Parathyroid adenoma (tissue), 2 donors: ENCODE results near the gene ZNF335.

Experiments used
- H2AFZ ChIP-seq: fragments of 300-600 bp; sonication (generic); one replicate; pipeline ENCODE4 v1.7.0; 2017; ENCODE audit warnings: antibody characterized with exemption, mild to moderate bottlenecking
- H3K27ac ChIP-seq: fragments of 300-600 bp; sonication (generic); one replicate; pipeline ENCODE4 v1.7.0; 2017
- H3K27me3 ChIP-seq: fragments of 300-600 bp; sonication (generic); one replicate; pipeline ENCODE4 v1.7.0; 2017; ENCODE audit warnings: low read length; ENCODE audit not compliant: control insufficient read depth, insufficient read depth
- H3K36me3 ChIP-seq: fragments of 300-600 bp; sonication (generic); one replicate; pipeline ENCODE4 v1.7.0; 2017; ENCODE audit warnings: low read length; ENCODE audit not compliant: control insufficient read depth, insufficient read depth
- H3K4me1 ChIP-seq: fragments of 300-600 bp; sonication (generic); one replicate; pipeline ENCODE4 v1.7.0; 2017; ENCODE audit warnings: control low read depth
- H3K4me2 ChIP-seq: fragments of 300-600 bp; sonication (generic); one replicate; pipeline ENCODE4 v1.7.0; 2017; ENCODE audit warnings: low read length
- H3K4me3 ChIP-seq: fragments of 300-600 bp; sonication (generic); one replicate; pipeline ENCODE4 v1.7.0; 2017; ENCODE audit warnings: low read depth, low read length
- H3K79me2 ChIP-seq: fragments of 300-600 bp; sonication (generic); one replicate; pipeline ENCODE4 v1.7.0; 2017; ENCODE audit warnings: control low read depth
- H3K9ac ChIP-seq: fragments of 300-600 bp; sonication (generic); one replicate; pipeline ENCODE4 v1.7.0; 2017; ENCODE audit warnings: mild to moderate bottlenecking
- H3K9me3 ChIP-seq: fragments of 300-600 bp; sonication (generic); one replicate; pipeline ENCODE4 v1.7.0; 2017; ENCODE audit warnings: low read length; ENCODE audit not compliant: control insufficient read depth
- TF ChIP-seq, protein P1 (sequence below): fragments of 300-600 bp; sonication (generic); IDR thresholded peaks from one replicate; pipeline ENCODE4 v1.7.0; 2017; ENCODE audit warnings: antibody characterized with exemption, mild to moderate bottlenecking
- donor health status: primary hyperparathyroidism.

Gene ZNF335

DNA sequence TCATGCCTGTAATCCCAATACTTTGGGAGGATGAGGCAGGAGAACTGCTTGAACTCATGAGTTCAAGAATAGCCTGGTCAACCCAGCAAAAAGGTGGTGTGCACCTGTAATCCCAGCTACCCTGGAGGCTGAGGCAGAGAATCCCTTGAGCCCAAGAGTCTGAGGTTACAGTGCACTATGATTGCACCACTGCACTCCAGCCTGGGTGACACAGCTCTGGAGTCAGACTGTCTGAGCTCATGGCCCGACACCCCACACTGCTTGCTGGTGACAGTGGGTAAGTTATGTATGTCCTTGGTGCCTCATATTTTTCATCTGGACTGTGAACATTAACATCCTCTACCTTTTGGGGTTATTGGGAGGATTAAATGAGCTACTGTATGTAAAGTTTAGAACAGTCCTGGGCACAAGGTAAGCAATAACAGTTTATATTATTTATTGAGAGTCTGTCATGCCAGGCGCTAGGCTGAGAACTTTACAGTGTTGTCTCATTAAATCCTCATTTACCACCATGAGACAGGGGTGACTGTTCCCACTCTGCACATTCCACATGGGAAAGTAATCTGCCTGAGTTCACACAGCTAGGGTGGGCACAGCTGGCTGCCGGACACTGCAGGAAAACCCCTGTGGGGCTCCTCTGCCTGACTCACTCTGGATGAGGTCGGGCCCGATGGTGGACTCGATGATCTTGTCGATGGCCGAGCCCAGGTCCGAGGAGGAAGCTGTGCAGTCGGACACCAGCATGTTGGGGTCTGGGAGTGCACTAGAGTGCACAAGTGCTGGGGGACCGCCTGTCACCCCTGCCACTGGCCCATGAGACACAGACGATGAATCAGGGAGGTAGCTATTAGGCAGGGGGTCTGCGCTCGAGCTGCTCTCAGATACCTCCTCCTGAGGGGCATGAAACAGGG lies 2.9 kb downstream of the ZNF335 start:
- H3K27me3 ChIP-seq: no peaks in the 10 kb centered on the region
- no peak overlapping the region for H2AFZ ChIP-seq
- H3K4me3 ChIP-seq: no peak overlapping the region
- no peak overlapping the region for H3K27ac ChIP-seq
- peaks cover 5% of the 10 kb centered on the region for H3K79me2 ChIP-seq
- H3K4me2 ChIP-seq: no peak overlapping the region
- H3K4me1 ChIP-seq: peaks cover 11% of the 10 kb centered on the region
- H3K9me3 ChIP-seq: no peaks in the 10 kb centered on the region
- H3K36me3 ChIP-seq: no peaks in the 10 kb centered on the region
- no peak overlapping the region for H3K9ac ChIP-seq
- TF ChIP-seq, protein P1, sequence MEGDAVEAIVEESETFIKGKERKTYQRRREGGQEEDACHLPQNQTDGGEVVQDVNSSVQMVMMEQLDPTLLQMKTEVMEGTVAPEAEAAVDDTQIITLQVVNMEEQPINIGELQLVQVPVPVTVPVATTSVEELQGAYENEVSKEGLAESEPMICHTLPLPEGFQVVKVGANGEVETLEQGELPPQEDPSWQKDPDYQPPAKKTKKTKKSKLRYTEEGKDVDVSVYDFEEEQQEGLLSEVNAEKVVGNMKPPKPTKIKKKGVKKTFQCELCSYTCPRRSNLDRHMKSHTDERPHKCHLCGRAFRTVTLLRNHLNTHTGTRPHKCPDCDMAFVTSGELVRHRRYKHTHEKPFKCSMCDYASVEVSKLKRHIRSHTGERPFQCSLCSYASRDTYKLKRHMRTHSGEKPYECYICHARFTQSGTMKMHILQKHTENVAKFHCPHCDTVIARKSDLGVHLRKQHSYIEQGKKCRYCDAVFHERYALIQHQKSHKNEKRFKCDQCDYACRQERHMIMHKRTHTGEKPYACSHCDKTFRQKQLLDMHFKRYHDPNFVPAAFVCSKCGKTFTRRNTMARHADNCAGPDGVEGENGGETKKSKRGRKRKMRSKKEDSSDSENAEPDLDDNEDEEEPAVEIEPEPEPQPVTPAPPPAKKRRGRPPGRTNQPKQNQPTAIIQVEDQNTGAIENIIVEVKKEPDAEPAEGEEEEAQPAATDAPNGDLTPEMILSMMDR: no peak

DNA sequence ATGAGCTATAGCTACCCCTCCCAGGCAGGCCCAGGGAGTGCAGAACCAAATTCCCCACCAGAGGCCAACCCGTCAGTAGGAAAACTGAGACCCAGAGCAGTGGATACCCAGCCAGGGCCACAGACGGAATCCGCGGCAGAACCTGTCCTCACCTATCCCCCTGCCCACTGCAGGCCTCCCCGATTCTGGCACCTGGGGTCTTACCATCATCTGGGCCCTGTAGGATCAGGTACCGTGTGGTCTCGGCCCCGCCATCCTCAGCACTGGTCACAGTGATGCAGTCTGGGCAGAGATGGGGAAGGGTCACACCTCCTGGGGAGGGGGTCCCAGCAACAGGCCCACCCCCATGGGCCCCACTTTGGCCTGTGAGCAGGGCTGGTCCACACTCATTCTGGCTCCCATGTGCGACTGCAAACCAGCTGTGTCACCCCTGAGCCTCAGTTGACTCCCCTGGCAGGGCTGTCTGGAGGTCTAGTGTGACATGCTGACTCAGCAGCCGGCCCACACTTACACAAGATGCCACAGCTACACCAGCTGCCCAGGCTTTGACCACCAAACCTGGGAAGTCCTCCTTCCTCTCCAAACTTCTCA lies 3.8 kb downstream of the ZNF335 start:
- Histone ChIP-seq H3K9me3 (no peaks in the 10 kb centered on the region), H3K9ac (no peak overlapping the region), H3K79me2 (peaks cover 5% of the 10 kb centered on the region), H2AFZ (no peak overlapping the region), H3K36me3 (no peaks in the 10 kb centered on the region), H3K27me3 (no peaks in the 10 kb centered on the region), H3K27ac (no peak overlapping the region), H3K4me2 (no peak overlapping the region), H3K4me3 (no peak overlapping the region), H3K4me1 (peaks cover 11% of the 10 kb centered on the region)
- TF ChIP-seq, protein P1: no peak

DNA sequence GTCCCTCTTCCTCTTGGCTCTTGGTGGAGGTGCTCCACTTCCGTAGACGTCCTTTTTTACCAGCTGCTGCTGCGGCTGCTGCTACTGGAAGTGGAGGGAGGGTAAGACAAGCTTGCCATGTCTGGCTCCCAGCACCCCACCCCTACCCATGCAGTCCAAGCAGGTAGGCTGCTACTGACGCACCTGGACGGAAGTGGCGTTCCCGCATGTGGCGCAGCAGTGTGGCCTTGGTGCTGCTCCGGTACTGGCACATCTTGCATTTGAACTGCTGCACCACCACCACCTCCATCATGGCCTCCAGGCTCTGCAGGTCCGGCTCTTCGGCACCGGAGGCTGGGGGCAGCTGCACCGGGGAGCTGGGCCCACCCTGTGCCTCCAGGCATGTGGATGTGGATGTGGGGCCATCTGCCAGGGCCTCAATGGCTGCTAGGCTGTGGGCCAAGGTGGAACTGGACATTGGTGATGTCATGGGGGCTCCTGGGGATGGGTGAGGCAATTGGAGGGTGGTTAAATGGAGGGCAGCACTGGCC lies 4.4 kb downstream of the ZNF335 start:
- no peak overlapping the region for H3K4me3 ChIP-seq
- no peak overlapping the region for H3K9ac ChIP-seq
- H3K4me1 ChIP-seq: peaks cover 11% of the 10 kb centered on the region
- peaks cover 5% of the 10 kb centered on the region for H3K79me2 ChIP-seq
- H3K27ac ChIP-seq: no peak overlapping the region
- H3K9me3 ChIP-seq: no peaks in the 10 kb centered on the region
- no peak overlapping the region for H3K4me2 ChIP-seq
- TF ChIP-seq, protein P1: no peak
- no peaks in the 10 kb centered on the region for H3K36me3 ChIP-seq
- H2AFZ ChIP-seq: no peak overlapping the region
- H3K27me3 ChIP-seq: no peaks in the 10 kb centered on the region

DNA sequence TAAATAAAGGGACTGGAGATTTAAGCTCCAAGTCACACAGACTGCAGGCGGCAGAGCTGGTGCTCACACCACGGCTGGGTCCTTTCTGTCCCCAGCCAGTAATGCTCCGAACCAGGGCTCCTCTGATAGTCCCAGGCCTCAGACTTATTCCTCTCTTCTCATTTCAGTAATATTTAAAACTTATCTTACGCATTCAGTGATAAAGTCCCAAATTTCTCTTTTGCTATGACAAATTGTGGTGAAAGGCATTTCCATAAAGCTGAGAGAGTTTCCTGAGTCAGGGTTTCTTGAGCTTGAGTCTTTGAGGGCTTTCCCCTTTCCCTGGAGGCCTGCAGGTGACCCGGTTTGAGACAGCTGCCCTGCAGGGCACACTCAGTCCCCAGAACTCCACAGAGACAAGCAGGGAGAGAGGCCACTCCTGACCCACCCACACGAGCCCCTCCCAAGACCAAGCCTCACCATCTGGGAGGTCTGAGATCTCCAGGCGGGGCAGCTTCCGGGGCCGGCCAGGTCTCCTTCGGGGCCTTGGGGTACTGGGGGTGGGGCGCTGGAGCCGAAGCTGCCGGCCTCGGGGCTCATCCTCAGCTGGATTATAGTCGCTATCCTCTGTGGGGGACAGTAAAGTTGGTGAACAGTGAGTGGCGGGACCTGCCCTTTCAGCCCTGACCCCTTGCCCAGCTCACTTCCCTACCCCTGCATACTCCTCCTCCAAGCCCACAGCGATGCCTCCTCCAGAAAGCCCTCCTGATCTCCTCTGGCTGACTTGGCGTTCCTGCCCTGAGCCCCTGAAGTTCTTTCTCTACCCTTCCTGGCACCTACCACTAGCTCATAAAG lies 6.6 kb downstream of the ZNF335 start:
- Histone ChIP-seq H3K27ac (no peak overlapping the region), H3K4me2 (no peak overlapping the region), H3K36me3 (no peaks in the 10 kb centered on the region), H3K27me3 (no peaks in the 10 kb centered on the region), H3K4me3 (no peak overlapping the region), H3K79me2 (peaks cover 3% of the 10 kb centered on the region), H3K4me1 (peaks cover 10% of the 10 kb centered on the region), H3K9ac (no peak overlapping the region), H2AFZ (no peak overlapping the region), H3K9me3 (no peaks in the 10 kb centered on the region)
- TF ChIP-seq, protein P1: no peak
